Measurements from ENCODE around the gene FAM25C.
"Not testable (repeated sequence)": the region's sequence is repeated elsewhere in the genome, so short reads cannot be mapped to it uniquely, and the experiment has no call there.

The FAM25C gene

GRCh38 chr10:47999691-48000090, at the start of gene FAM25C:
TSS of gene FAM25C (minus strand) at chr10:47999791. CDS start at chr10:47999765, 26 bp downstream.
- DNase-seq (ENCODE audit: low spot score): not testable (repeated sequence)

- not testable (repeated sequence) for DNase-seq (ENCODE audit: low spot score)
These were observed 45.0 kb upstream of the FAM25C start for GRCh38 chr10:48044557-48044956.

GRCh38 chr10:48031390-48031789, 31.8 kb upstream of the FAM25C start:
- DNase-seq (ENCODE audit: low spot score): not testable (repeated sequence)

GRCh38 chr10:48002306-48002705, 2.7 kb upstream of the FAM25C start:
- DNase-seq (ENCODE audit: low spot score): not testable (repeated sequence)

- not testable (repeated sequence) for DNase-seq (ENCODE audit: low spot score)
These were observed 5.5 kb downstream of the FAM25C start for GRCh38 chr10:47994045-47994444.

- not testable (repeated sequence) for DNase-seq (ENCODE audit: low spot score)
These were observed 7.0 kb downstream of the FAM25C start for GRCh38 chr10:47992560-47992959.

- DNase-seq (ENCODE audit: low spot score): not testable (repeated sequence)
These were observed 7.9 kb downstream of the FAM25C start for GRCh38 chr10:47991706-47992105.

- not testable (repeated sequence) for DNase-seq (ENCODE audit: low spot score)
These were observed 9.5 kb downstream of the FAM25C start for GRCh38 chr10:47990097-47990496.

- not testable (repeated sequence) for DNase-seq (ENCODE audit: low spot score)
These were observed 10.0 kb downstream of the FAM25C start for GRCh38 chr10:47989542-47989950.

- DNase-seq (ENCODE audit: low spot score): not testable (repeated sequence)
These were observed 10.7 kb downstream of the FAM25C start for GRCh38 chr10:47988718-47989541.

- DNase-seq (ENCODE audit: low spot score): not testable (repeated sequence)
These were observed 11.6 kb downstream of the FAM25C start for GRCh38 chr10:47987952-47988351.

- not testable (repeated sequence) for DNase-seq (ENCODE audit: low spot score)
These were observed 13.0 kb downstream of the FAM25C start for GRCh38 chr10:47986413-47987230.

- DNase-seq (ENCODE audit: low spot score): not testable (repeated sequence)
These were observed 24.2 kb downstream of the FAM25C start for GRCh38 chr10:47975409-47975808.

- not testable (repeated sequence) for DNase-seq (ENCODE audit: low spot score)
These were observed 26.5 kb downstream of the FAM25C start for GRCh38 chr10:47973131-47973530.

GRCh38 chr10:47972077-47972476, 27.5 kb downstream of the FAM25C start:
- not testable (repeated sequence) for DNase-seq (ENCODE audit: low spot score)

GRCh38 chr10:47971598-47971997, 28.0 kb downstream of the FAM25C start:
- DNase-seq (ENCODE audit: low spot score): not testable (repeated sequence)

GRCh38 chr10:47970047-47970446, 29.5 kb downstream of the FAM25C start:
- not testable (repeated sequence) for DNase-seq (ENCODE audit: low spot score)

- DNase-seq (ENCODE audit: low spot score): not testable (repeated sequence)
These were observed 30.6 kb downstream of the FAM25C start for GRCh38 chr10:47968988-47969387.

- not testable (repeated sequence) for DNase-seq (ENCODE audit: low spot score)
These were observed 35.1 kb downstream of the FAM25C start for GRCh38 chr10:47964280-47965063.

- not testable (repeated sequence) for DNase-seq (ENCODE audit: low spot score)
These were observed 36.8 kb downstream of the FAM25C start for GRCh38 chr10:47962785-47963184.

- not testable (repeated sequence) for DNase-seq (ENCODE audit: low spot score)
These were observed 38.9 kb downstream of the FAM25C start for GRCh38 chr10:47960699-47961098.

- not testable (repeated sequence) for DNase-seq (ENCODE audit: low spot score)
These were observed 39.9 kb downstream of the FAM25C start for GRCh38 chr10:47959677-47960076.

Measured in CD4-positive, alpha-beta T cell treated with Interleukin-2 at 100 ng/mL for 4 hours (primary cell).